Measurements from ENCODE around the gene ATF7. TPM values are rescaled to one million over a fixed set of nuclear protein-coding genes. Genes with fewer than 3 reads are reported as not detected.
"Not testable (repeated sequence)": the region's sequence is repeated elsewhere in the genome, so short reads cannot be mapped to it uniquely, and the experiment has no call there.

Gene ATF7
- polyA plus RNA-seq, 4 donors = 35.6 to 47.6 (median 44.7) TPM

GRCh38 chr12:53486736-53487487, 139.3 kb downstream of the ATF7 start:
- no peak for DNase-seq (ENCODE audit: low read depth in 4 of 4, low spot score in 2 of 4)

- DNase-seq (ENCODE audit: low read depth in 4 of 4, low spot score in 2 of 4) = no peak
These were observed 140.0 kb downstream of the ATF7 start for GRCh38 chr12:53485955-53486735.

GRCh38 chr12:53484686-53485575, 141.3 kb downstream of the ATF7 start:
- DNase-seq (ENCODE audit: low read depth in 4 of 4, low spot score in 2 of 4) = no peak

- DNase-seq (ENCODE audit: low read depth in 4 of 4, low spot score in 2 of 4) = no peak
These were observed 142.2 kb downstream of the ATF7 start for GRCh38 chr12:53483979-53484377.

- no peak for DNase-seq (ENCODE audit: low read depth in 4 of 4, low spot score in 2 of 4)
These were observed 142.8 kb downstream of the ATF7 start for GRCh38 chr12:53483225-53483978.

- DNase-seq (ENCODE audit: low read depth in 4 of 4, low spot score in 2 of 4) = no peak
These were observed 143.5 kb downstream of the ATF7 start for GRCh38 chr12:53482626-53483168.

GRCh38 chr12:53481939-53482586, 144.1 kb downstream of the ATF7 start:
- no peak for DNase-seq (ENCODE audit: low read depth in 4 of 4, low spot score in 2 of 4)

- DNase-seq (ENCODE audit: low read depth in 4 of 4, low spot score in 2 of 4) = not testable (repeated sequence)
These were observed 144.7 kb downstream of the ATF7 start for GRCh38 chr12:53481458-53481857.

GRCh38 chr12:53480491-53481442, 145.4 kb downstream of the ATF7 start:
- DNase-seq (ENCODE audit: low read depth in 4 of 4, low spot score in 2 of 4) = no peak

- DNase-seq (ENCODE audit: low read depth in 4 of 4, low spot score in 2 of 4) = no peak
These were observed 146.9 kb downstream of the ATF7 start for GRCh38 chr12:53479331-53479730.

- no peak for DNase-seq (ENCODE audit: low read depth in 4 of 4, low spot score in 2 of 4)
These were observed 147.3 kb downstream of the ATF7 start for GRCh38 chr12:53478865-53479264.

GRCh38 chr12:53476769-53477209, 149.4 kb downstream of the ATF7 start:
- DNase-seq (ENCODE audit: low read depth in 4 of 4, low spot score in 2 of 4) = no peak

GRCh38 chr12:53474819-53475218, 151.4 kb downstream of the ATF7 start:
- DNase-seq (ENCODE audit: low read depth in 4 of 4, low spot score in 2 of 4) = no peak

GRCh38 chr12:53474077-53474476, 152.1 kb downstream of the ATF7 start:
- no peak for DNase-seq (ENCODE audit: low read depth in 4 of 4, low spot score in 2 of 4)

- DNase-seq (ENCODE audit: low read depth in 4 of 4, low spot score in 2 of 4) = no peak
These were observed 154.1 kb downstream of the ATF7 start for GRCh38 chr12:53472056-53472582.

- no peak for DNase-seq (ENCODE audit: low read depth in 4 of 4, low spot score in 2 of 4)
These were observed 157.9 kb downstream of the ATF7 start for GRCh38 chr12:53468282-53468681.

- no peak for DNase-seq (ENCODE audit: low read depth in 4 of 4, low spot score in 2 of 4)
These were observed 158.3 kb downstream of the ATF7 start for GRCh38 chr12:53467880-53468279.

- DNase-seq (ENCODE audit: low read depth in 4 of 4, low spot score in 2 of 4) = no peak
These were observed 159.1 kb downstream of the ATF7 start for GRCh38 chr12:53467082-53467481.
